Vagina (tissue), 2 donors: ENCODE results near the gene KLHL4.

Experiments used
- CTCF ChIP-seq, 3 experiments: fragments of 450-650 bp in 2 of 3; fragments of 200-600 bp in 1 of 3; sonication (generic) in 1 of 3; IDR thresholded peaks; one replicate each; pipeline ENCODE4 v1.5.1; 2017 to 2019; ENCODE audit warnings: antibody characterized with exemption in 3 of 3, mild to moderate bottlenecking in 2 of 3, moderate library complexity in 2 of 3
- POLR2A ChIP-seq, 2 donors: fragments of 450-650 bp; IDR thresholded peaks; one replicate each; pipeline ENCODE4 v1.6.1; 2017; ENCODE audit warnings: antibody characterized with exemption in 2 of 2, mild to moderate bottlenecking in 2 of 2, moderate library complexity in 2 of 2
- POLR2AphosphoS5 ChIP-seq, 2 donors: sonication (generic); formaldehyde crosslinking; IDR thresholded peaks; one replicate each; pipeline ENCODE4 v1.9.0; 2017; ENCODE audit warnings: antibody characterized with exemption in 2 of 2, mild to moderate bottlenecking in 2 of 2, low read depth in 1 of 2; ENCODE audit not compliant: insufficient read depth in 1 of 2

GRCh38 chrX:87616371-87616770 lies 98.8 kb downstream of the KLHL4 start:
- no peak for TF ChIP-seq POLR2A (IDR thresholded peaks at IDR 0.05)
- TF ChIP-seq CTCF (IDR thresholded peaks at IDR 0.05) = no peak
- TF ChIP-seq POLR2AphosphoS5 (IDR thresholded peaks at IDR 0.05; ENCODE audit: insufficient read depth in 1 of 2, low read depth in 1 of 2) = no peak
